Cardiac fibroblast (primary cell): Measurements from ENCODE around the gene IER2.

ENCODE experiments used
- DNase-seq, 2 donors: peaks; one replicate each; pipeline versions ENCODE4 v3.0.0 to v3.0.0-alpha.2; 2010; ENCODE audit warnings: low read depth in 2 of 2
- H3K4me3 ChIP-seq, 2 donors: replicated peaks in 1 of 2; 1 replicate in 1 of 2; 2 replicates in 1 of 2; pipeline ENCODE4 v1.5.1; 2011; ENCODE audit warnings: low read depth in 2 of 2, low read length in 2 of 2, mild to moderate bottlenecking in 2 of 2, moderate library complexity in 1 of 2
- CTCF ChIP-seq: IDR thresholded peaks from one replicate; pipeline ENCODE4 v1.5.1; 2011; ENCODE audit warnings: low read depth, mild to moderate bottlenecking, low read length, inconsistent platforms

The IER2 gene, protein sequence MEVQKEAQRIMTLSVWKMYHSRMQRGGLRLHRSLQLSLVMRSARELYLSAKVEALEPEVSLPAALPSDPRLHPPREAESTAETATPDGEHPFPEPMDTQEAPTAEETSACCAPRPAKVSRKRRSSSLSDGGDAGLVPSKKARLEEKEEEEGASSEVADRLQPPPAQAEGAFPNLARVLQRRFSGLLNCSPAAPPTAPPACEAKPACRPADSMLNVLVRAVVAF

DNA sequence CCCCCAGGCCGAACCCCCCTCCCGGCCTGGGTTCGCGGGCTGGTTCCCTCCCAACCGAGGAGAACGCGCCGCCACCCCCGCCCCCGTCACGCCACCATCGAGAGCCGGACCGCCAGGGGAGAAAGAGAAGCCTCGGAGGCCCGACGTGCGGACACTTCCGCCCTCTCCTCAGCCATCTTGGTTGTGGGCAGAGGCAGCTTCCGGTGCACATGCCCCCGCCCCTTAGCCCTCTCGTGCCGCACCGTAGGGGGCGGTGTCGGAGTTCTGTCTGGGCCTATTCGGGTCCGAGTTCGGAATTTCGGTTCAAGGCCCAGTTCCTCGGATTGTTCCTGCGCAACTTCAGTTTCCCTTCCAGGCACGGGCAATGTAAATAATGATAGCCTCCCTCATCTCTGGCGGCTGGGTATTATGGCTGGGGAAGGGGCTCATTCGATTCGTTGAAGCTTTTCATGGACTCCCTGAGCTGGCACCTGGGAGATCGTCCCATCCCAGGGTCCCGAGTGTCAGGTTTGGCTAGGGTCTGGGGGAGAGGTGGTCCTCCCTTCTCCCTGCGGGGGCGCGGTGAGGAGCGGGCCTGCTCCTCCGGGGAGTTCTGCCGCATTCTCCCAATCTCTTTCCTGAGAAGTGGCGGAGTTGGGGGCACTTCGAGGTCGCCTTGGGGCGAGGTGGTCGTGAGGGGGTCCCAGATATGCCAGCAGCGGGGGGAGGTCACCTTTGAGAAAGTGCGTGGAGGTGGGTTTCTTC, at the start of gene IER2, which contains the start of gene STX10:
Gene IER2 (plus strand): TSS at position 225 of the 744 bp plus-strand sequence. CDS start 2,776 bp downstream, outside the sequence.
Gene STX10 (minus strand): TSS at position 189 of the 744 bp plus-strand sequence. CDS start 202 bp downstream, outside the sequence.
- TF ChIP-seq CTCF, result peak; percentile 49
- DNase-seq, result peak; percentile 95 to 97
- peak within 1 kb of the TSS; percentile 82 to 93 for H3K4me3 ChIP-seq

- DNase-seq, result no peak
- H3K4me3 ChIP-seq, result no peak overlapping the region
- peak; percentile 28 for TF ChIP-seq CTCF
These were observed 49.2 kb upstream of the IER2 start for GRCh38 chr19:13100841-13101589.

GRCh38 chr19:13101590-13102415, 48.4 kb upstream of the IER2 start:
- no peak for DNase-seq
- peak overlapping the region; percentile 27 for H3K4me3 ChIP-seq
- no peak for TF ChIP-seq CTCF

DNA sequence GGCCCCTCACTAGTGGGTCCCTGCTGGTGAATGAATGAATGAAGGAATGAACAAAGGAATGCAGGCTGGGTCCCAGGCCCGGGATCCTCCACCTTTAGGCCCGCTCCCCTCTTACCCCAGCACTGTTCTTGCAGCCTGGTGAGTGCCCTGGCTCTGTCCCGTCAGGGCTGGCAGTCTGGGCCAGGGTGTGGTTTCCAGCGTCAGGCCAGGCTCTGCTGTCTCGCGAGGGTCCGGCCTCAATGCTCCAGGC, 47.9 kb upstream of the IER2 start:
- peak overlapping the region; percentile 27 for H3K4me3 ChIP-seq
- DNase-seq, result peak in 1 of 2 donors; percentile 53
- TF ChIP-seq CTCF, result no peak

GRCh38 chr19:13102666-13103580, 47.3 kb upstream of the IER2 start, which contains the start of gene LYL1:
TSS of gene LYL1 (minus strand) at chr19:13102858. CDS start at chr19:13101171, 1,687 bp downstream.
- H3K4me3 ChIP-seq, result peak within 1 kb of the TSS; percentile 27
- TF ChIP-seq CTCF, result no peak
- peak in 1 of 2 donors; percentile 77 for DNase-seq
